Stomach (tissue), 4 donors: ENCODE results near the gene CLCN1.

Experiments
- EP300 ChIP-seq: sonication (generic); formaldehyde crosslinking; IDR thresholded peaks from one replicate; pipeline ENCODE4 v1.6.1; 2017; ENCODE audit warnings: antibody characterized with exemption
- POLR2A ChIP-seq, 4 donors: fragments of 450-650 bp; IDR thresholded peaks; one replicate each; pipeline ENCODE4 v1.6.1; 2016; ENCODE audit warnings: antibody characterized with exemption in 4 of 4, control low read depth in 2 of 4, mild to moderate bottlenecking in 1 of 4, moderate library complexity in 1 of 4
- POLR2AphosphoS5 ChIP-seq, 3 donors: sonication (generic); formaldehyde crosslinking; IDR thresholded peaks; one replicate each; pipeline ENCODE4 v1.6.1; 2016; ENCODE audit warnings: antibody characterized with exemption in 3 of 3
- TF ChIP-seq, protein P1 (sequence below), 7 experiments: fragments of 450-650 bp in 4 of 7; fragments of 200-600 bp in 3 of 7; sonication (generic) in 3 of 7; IDR thresholded peaks; one replicate each; pipeline ENCODE4 v1.5.1; 2016 to 2019; ENCODE audit warnings: antibody characterized with exemption in 7 of 7, control low read depth in 2 of 7, mild to moderate bottlenecking in 1 of 7

GRCh38 chr7:143375298-143376034 lies 59.6 kb downstream of the CLCN1 start:
- TF ChIP-seq, protein P1, sequence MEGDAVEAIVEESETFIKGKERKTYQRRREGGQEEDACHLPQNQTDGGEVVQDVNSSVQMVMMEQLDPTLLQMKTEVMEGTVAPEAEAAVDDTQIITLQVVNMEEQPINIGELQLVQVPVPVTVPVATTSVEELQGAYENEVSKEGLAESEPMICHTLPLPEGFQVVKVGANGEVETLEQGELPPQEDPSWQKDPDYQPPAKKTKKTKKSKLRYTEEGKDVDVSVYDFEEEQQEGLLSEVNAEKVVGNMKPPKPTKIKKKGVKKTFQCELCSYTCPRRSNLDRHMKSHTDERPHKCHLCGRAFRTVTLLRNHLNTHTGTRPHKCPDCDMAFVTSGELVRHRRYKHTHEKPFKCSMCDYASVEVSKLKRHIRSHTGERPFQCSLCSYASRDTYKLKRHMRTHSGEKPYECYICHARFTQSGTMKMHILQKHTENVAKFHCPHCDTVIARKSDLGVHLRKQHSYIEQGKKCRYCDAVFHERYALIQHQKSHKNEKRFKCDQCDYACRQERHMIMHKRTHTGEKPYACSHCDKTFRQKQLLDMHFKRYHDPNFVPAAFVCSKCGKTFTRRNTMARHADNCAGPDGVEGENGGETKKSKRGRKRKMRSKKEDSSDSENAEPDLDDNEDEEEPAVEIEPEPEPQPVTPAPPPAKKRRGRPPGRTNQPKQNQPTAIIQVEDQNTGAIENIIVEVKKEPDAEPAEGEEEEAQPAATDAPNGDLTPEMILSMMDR (IDR thresholded peaks at IDR 0.05) = no peak
- no peak for TF ChIP-seq POLR2AphosphoS5 (IDR thresholded peaks at IDR 0.05)
- no peak for TF ChIP-seq EP300
- no peak for TF ChIP-seq POLR2A (IDR thresholded peaks at IDR 0.05)
